Neutrophil (primary cell): ENCODE measurements around the gene ZNF554.

ENCODE experiments used
- H3K27ac ChIP-seq: fragments of 200-600 bp; sonication (generic); 2 replicates; pipeline ENCODE4 v1.5.1; 2016; ENCODE audit warnings: mild to moderate bottlenecking, moderate library complexity
- H3K27me3 ChIP-seq: fragments of 200-600 bp; sonication (generic); 2 replicates; pipeline ENCODE4 v1.6.0; 2016; ENCODE audit warnings: mild to moderate bottlenecking
- H3K36me3 ChIP-seq: fragments of 200-600 bp; sonication (generic); 2 replicates; pipeline ENCODE4 v1.5.1; 2017
- H3K4me1 ChIP-seq, 2 experiments: fragments of 200-600 bp in 1 of 2; sonication (generic) in 1 of 2; 1 replicate in 1 of 2; 2 replicates in 1 of 2; pipeline versions ENCODE4 v1.5.1 to v1.6.1; 2013 to 2016; ENCODE audit warnings: low read depth in 1 of 2, low read length in 1 of 2, mild to moderate bottlenecking in 1 of 2, moderate library complexity in 1 of 2; ENCODE audit not compliant: control insufficient read depth in 1 of 2, insufficient read depth in 1 of 2
- H3K4me3 ChIP-seq, 2 experiments: fragments of 200-600 bp in 1 of 2; sonication (generic) in 1 of 2; 1 replicate in 1 of 2; 2 replicates in 1 of 2; pipeline ENCODE4 v1.5.1; 2013 to 2016; ENCODE audit warnings: low read depth in 1 of 2, low read length in 1 of 2, mild to moderate bottlenecking in 1 of 2, moderate library complexity in 1 of 2
- H3K9me3 ChIP-seq: fragments of 200-600 bp; sonication (generic); 2 replicates; pipeline ENCODE4 v1.5.1; 2016
- CTCF ChIP-seq: fragments of 200-600 bp; sonication (generic); IDR thresholded peaks from 2 replicates; pipeline ENCODE4 v1.5.1; 2016; ENCODE audit warnings: antibody characterized with exemption

The ZNF554 gene

GRCh38 chr19:2823646-2824045, 4.0 kb downstream of the ZNF554 start:
- no peak overlapping the region for H3K27ac ChIP-seq
- H3K4me3 ChIP-seq: no peak overlapping the region
- H3K36me3 ChIP-seq: peaks cover 3% of the 10 kb centered on the region
- H3K4me1 ChIP-seq: peaks cover 10 to 12% of the 10 kb centered on the region in 2 experiments
- H3K27me3 ChIP-seq: peaks cover 4% of the 10 kb centered on the region
- no peak for TF ChIP-seq CTCF
- peaks cover 3% of the 10 kb centered on the region for H3K9me3 ChIP-seq

DNA sequence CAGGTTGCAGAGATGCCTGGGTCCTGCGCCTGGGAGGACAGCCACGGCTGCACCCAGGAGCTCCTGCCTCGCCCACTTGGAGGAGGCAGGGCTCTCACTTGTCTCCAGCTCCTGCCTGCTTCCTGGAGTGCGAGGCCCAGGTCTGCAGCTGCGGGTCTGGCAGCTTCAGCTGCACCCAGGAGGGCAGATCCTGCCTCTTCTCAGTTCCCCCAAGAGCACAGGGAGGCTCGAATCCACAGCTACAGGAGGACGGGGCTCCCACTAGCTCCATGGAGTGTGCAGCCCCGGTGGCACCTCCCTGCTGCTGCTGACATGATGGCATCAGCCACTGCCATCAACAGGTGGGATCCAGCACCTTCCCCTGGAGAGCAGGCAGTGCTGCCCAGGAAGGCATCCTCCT, 4.5 kb downstream of the ZNF554 start:
- no peak for TF ChIP-seq CTCF
- H3K36me3 ChIP-seq: peaks cover 3% of the 10 kb centered on the region

GRCh38 chr19:2827022-2827421, 7.4 kb downstream of the ZNF554 start:
- Histone ChIP-seq H3K36me3 (peaks cover 3% of the 10 kb centered on the region), H3K4me1 (no peaks in the 10 kb centered on the region), H3K9me3 (peaks cover 5% of the 10 kb centered on the region), H3K27ac (no peak overlapping the region), H3K4me3 (no peak overlapping the region), H3K27me3 (no peaks in the 10 kb centered on the region)
- no peak for TF ChIP-seq CTCF

More for the DNA sequence above, 4.5 kb downstream of the ZNF554 start:
- Histone ChIP-seq H3K27ac (no peak overlapping the region), H3K9me3 (peaks cover 3% of the 10 kb centered on the region), H3K4me1 (peaks cover 10 to 12% of the 10 kb centered on the region in 2 experiments), H3K27me3 (peaks cover 4% of the 10 kb centered on the region), H3K4me3 (no peak overlapping the region)

DNA sequence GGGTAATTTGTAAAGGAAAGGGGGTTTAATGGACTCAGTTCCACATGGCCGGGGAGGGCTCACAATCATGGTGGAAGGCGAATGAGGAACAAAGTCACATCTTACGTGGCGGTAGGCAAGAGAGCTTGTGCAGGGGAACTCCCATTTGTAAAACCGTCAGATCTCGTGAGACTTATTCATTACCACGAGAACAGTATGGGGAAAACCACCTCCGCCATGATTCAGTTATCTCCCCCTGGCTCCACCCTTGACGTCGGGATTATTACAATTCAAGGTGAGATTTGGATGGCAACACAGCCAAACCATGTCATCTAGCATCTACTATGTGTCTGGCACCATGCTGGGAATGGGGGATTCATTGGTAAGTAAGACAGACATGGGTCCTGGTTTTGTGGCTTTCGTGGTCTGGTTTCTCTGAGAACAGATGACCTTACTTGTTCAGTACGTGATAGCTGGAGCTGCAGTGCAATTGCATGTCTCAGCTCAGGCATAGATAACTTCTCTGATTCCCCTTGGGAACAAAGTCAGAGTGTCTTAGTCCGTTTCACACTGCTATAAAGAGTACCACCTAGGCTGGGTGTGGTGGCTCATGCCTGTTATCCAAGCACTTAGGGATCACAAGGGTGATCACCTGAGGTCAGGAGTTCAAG, 8.3 kb downstream of the ZNF554 start:
- H3K4me1 ChIP-seq: no peaks in the 10 kb centered on the region
- H3K27me3 ChIP-seq: no peaks in the 10 kb centered on the region
- peaks cover 8% of the 10 kb centered on the region for H3K9me3 ChIP-seq
- H3K27ac ChIP-seq: no peak overlapping the region
- H3K36me3 ChIP-seq: peaks cover 3% of the 10 kb centered on the region
- no peak overlapping the region for H3K4me3 ChIP-seq
- no peak for TF ChIP-seq CTCF

- no peak for TF ChIP-seq CTCF
- Histone ChIP-seq H3K4me1 (no peaks in the 10 kb centered on the region), H3K4me3 (no peak overlapping the region), H3K27me3 (no peaks in the 10 kb centered on the region), H3K27ac (no peak overlapping the region), H3K36me3 (no peaks in the 10 kb centered on the region), H3K9me3 (peaks cover 41% of the 10 kb centered on the region)
These were observed 14.7 kb downstream of the ZNF554 start for GRCh38 chr19:2834294-2834871.
